Adrenal gland (tissue), 12 donors: ENCODE results near the gene LRRC4C. TPM values are rescaled to one million over a fixed set of nuclear protein-coding genes. Genes with fewer than 3 reads are reported as not detected.

Experiments
- DNase-seq, 7 donors: peaks; one replicate each; pipeline ENCODE4 v3.0.0-alpha.2; 2019 to 2020
- H3K27ac ChIP-seq, 5 donors: fragments of 200-600 bp; sonication (generic) in 4 of 5; 1 replicate in 3 of 5; 2 replicates in 2 of 5; pipeline versions ENCODE4 v1.5.1 to v1.8.0; 2016 to 2020; ENCODE audit warnings: mild to moderate bottlenecking in 1 of 5
- H3K27me3 ChIP-seq: fragments of 200-600 bp; 2 replicates; pipeline ENCODE4 v1.8.0; 2021
- H3K36me3 ChIP-seq, 2 donors: fragments of 200-600 bp; replicated peaks in 1 of 2; 1 replicate in 1 of 2; 2 replicates in 1 of 2; pipeline versions ENCODE4 v1.5.1 to v1.8.0; 2018 to 2022
- H3K4me1 ChIP-seq, 2 donors: fragments of 200-600 bp; replicated peaks in 1 of 2; 1 replicate in 1 of 2; 2 replicates in 1 of 2; pipeline versions ENCODE4 v1.5.1 to v1.8.0; 2018 to 2021
- H3K4me3 ChIP-seq, 4 donors: fragments of 200-600 bp; sonication (generic) in 3 of 4; one replicate each; pipeline ENCODE4 v1.5.1; 2016 to 2018
- H3K9me3 ChIP-seq, 3 donors: fragments of 200-600 bp; sonication (generic) in 1 of 3; replicated peaks in 1 of 3; 1 replicate in 2 of 3; 2 replicates in 1 of 3; pipeline versions ENCODE4 v1.5.1 to v1.8.0; 2016 to 2021
- POLR2A ChIP-seq, 2 donors: fragments of 450-650 bp; IDR thresholded peaks; one replicate each; pipeline ENCODE4 v1.6.1; 2017; ENCODE audit warnings: antibody characterized with exemption in 2 of 2, mild to moderate bottlenecking in 2 of 2, moderate library complexity in 1 of 2
- WGBS, 4 donors: extraction: QIAGEN DNeasy Blood & Tissue Kit in 2 of 4; methylation state at CpG; one replicate each; pipeline versions ENCODE4 v1.1.5 to v1.1.7; 2013 to 2017; 5-methylcytosine and 5-hydroxymethylcytosine counted together
- intact Hi-C, 2 donors: fragments of 100-400 bp; cut with DNase I; formaldehyde crosslinking; loops; one replicate each; pipeline versions ENCODE4 v1.14.1 to v1.15.0; 2022 to 2023
- polyA plus RNA-seq, 3 donors: library from polyadenylated mRNA; stranded (reverse); fragments of 200-250 nt in 2 of 3; fragments of 350-450 nt in 1 of 3; fragmentation: Illumina TruSeq in 1 of 3; extraction: RNeasy Lipid Tissue Mini Kit (QIAGEN cat#74804) in 1 of 3; gene quantifications; one replicate each; pipeline ENCODE4 v1.2.3, GENCODE V29; 2013 to 2014
- total RNA-seq, 9 donors: library from RNA; depleted of rRNA in 4 of 9; stranded (reverse); fragments of >200 nt in 4 of 9; fragments of 120-200 nt in 1 of 9; fragmentation: NEBNext Ultra II Directional in 1 of 9; extraction: Animal tissue kit (Norgen Biotek cat#: 25700) in 1 of 9; gene quantifications; one replicate each; pipeline versions ENCODE4 v1.1.0 to v1.2.4, GENCODE V29; 2013 to 2023
- TF ChIP-seq, protein P1 (sequence below), 6 experiments: fragments of 450-650 bp in 4 of 6; fragments of 200-600 bp in 2 of 6; sonication (generic) in 1 of 6; IDR thresholded peaks; 1 replicate in 5 of 6; 2 replicates in 1 of 6; pipeline versions ENCODE4 v1.5.1 to v1.8.0; 2016 to 2021; ENCODE audit warnings: antibody characterized with exemption in 6 of 6, mild to moderate bottlenecking in 2 of 6, moderate library complexity in 1 of 6
- donor health status: healthy with polysubstance abuse.
- donor health status: Bipolar disorder and iron deficiency.
- donor health status: DM: yes; HTN: yes; CAD: no.
- donor health status: DM: no; HTN: no; CAD: no.
- donor health status: DM: no; HTN: no; CAD: no.
- donor health status: DM: yes; HTN: yes; CAD: no.

Gene LRRC4C
- total and polyA plus RNA-seq, 12 donors, result 1.0 to 10.6 (median 5.5) TPM

DNA sequence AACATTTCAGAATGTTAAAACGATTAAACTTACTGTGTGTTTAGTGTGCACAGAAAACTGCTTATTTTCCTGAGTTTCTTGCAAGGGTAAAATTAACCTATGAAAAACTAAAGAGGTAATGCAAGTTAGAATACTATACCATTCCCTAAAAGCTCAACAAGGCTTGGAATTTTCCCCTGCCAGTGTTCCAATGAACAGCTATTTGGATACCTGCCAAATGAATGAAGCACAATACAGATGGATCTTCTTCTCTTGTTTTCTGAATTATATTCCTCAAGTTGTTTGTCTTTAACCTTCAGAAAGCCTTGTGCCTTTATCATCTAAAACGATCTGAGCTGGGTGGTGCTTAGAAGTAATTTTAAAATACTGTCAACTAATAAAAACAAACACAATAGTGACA, 204.5 kb downstream of the LRRC4C start:
- H3K9me3 ChIP-seq, result no peaks in the 10 kb centered on the region
- no peaks in the 10 kb centered on the region for H3K36me3 ChIP-seq
- no peak overlapping the region for H3K4me3 ChIP-seq
- no peaks in the 10 kb centered on the region for H3K27me3 ChIP-seq
- intact Hi-C loops, result no loop called here
- no peak for DNase-seq
- H3K27ac ChIP-seq, result no peak overlapping the region
- no peak for TF ChIP-seq POLR2A (IDR thresholded peaks at IDR 0.05)
- TF ChIP-seq, protein P1, sequence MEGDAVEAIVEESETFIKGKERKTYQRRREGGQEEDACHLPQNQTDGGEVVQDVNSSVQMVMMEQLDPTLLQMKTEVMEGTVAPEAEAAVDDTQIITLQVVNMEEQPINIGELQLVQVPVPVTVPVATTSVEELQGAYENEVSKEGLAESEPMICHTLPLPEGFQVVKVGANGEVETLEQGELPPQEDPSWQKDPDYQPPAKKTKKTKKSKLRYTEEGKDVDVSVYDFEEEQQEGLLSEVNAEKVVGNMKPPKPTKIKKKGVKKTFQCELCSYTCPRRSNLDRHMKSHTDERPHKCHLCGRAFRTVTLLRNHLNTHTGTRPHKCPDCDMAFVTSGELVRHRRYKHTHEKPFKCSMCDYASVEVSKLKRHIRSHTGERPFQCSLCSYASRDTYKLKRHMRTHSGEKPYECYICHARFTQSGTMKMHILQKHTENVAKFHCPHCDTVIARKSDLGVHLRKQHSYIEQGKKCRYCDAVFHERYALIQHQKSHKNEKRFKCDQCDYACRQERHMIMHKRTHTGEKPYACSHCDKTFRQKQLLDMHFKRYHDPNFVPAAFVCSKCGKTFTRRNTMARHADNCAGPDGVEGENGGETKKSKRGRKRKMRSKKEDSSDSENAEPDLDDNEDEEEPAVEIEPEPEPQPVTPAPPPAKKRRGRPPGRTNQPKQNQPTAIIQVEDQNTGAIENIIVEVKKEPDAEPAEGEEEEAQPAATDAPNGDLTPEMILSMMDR (IDR thresholded peaks at IDR 0.05), result no peak
- 20 to 33% (median 27%) methylated on average over 2 of the region's 2 CpGs for WGBS, 4 donors
- no peaks in the 10 kb centered on the region for H3K4me1 ChIP-seq

DNA sequence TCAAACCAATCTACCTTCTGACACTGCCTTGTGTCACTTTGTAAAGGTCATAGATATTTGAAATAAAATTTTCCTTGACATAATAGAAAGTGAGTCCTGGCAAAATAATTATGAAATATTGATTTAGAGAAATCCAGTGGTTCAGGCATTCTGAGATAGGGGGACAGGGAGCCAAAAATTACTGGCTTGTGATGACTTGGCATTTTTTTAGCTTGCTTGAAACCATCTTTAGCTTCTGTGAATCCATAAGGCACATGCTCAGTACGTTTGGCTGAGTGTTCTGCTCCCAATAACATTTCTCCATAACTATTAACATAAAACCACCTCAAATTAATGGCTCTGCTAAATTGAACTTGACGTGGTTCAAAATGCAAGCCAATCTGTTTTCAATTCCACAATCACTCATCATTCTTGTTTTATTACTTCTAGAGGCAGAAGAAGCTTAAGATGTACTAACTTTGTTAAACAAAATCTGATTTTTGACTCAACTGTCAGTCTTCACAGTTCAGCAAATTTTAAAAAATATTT, 209.0 kb downstream of the LRRC4C start:
- no peaks in the 10 kb centered on the region for H3K27me3 ChIP-seq
- no peak overlapping the region for H3K27ac ChIP-seq
- no peaks in the 10 kb centered on the region for H3K9me3 ChIP-seq
- intact Hi-C loops, result no loop called here
- no peaks in the 10 kb centered on the region for H3K4me1 ChIP-seq
- no peak for DNase-seq
- no peak overlapping the region for H3K4me3 ChIP-seq
- no peak for TF ChIP-seq POLR2A (IDR thresholded peaks at IDR 0.05)
- TF ChIP-seq, protein P1 (IDR thresholded peaks at IDR 0.05), result no peak
- WGBS, 4 donors, result 58 to 84% (median 70%) methylated on average over 2 of the region's 2 CpGs
- H3K36me3 ChIP-seq, result no peaks in the 10 kb centered on the region

DNA sequence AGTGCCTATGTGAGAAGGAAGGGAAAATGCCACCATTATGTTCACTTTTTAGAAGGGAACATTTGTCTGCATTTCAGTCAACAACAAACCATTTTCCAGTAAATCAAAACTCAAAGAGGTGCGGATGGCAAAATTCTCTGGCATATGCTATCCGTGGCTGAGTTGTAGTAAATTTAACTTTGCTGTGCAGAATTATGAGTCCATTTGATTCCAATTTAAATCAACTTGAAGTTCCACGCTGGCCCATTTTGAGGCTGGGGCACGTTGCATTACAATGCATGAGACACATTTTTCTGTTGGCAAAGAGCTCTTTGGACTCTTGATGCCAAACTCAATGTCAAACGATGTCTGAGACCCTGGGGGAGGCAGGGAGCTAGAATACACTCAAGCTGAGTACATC, 211.8 kb downstream of the LRRC4C start:
- H3K27ac ChIP-seq, result no peak overlapping the region
- H3K4me1 ChIP-seq, result no peaks in the 10 kb centered on the region
- H3K4me3 ChIP-seq, result no peak overlapping the region
- no peak for DNase-seq
- TF ChIP-seq, protein P1 (IDR thresholded peaks at IDR 0.05), result no peak
- TF ChIP-seq POLR2A (IDR thresholded peaks at IDR 0.05), result no peak
- H3K36me3 ChIP-seq, result no peaks in the 10 kb centered on the region
- intact Hi-C loops, result no loop called here
- H3K9me3 ChIP-seq, result no peaks in the 10 kb centered on the region
- 80 to 84% (median 82%) methylated on average over 5 of the region's 5 CpGs for WGBS, 4 donors
- no peaks in the 10 kb centered on the region for H3K27me3 ChIP-seq

DNA sequence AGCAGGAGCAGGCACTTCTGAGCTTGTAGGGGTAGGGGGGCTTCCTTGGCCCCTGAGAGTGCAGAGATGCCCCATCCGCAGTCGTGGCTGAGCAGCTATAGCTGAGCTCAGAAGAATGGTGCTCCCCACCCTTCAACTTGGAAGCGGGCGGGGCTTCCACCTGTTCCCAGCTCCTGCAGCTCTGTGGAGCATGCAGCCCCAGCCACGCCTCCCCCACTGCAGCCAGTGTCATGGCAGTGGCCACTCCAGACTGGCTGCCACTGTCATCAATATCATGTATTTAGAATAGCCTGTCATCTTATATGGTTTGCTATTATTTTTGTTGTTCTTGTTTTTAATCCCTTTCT, 213.1 kb downstream of the LRRC4C start:
- TF ChIP-seq, protein P1 (IDR thresholded peaks at IDR 0.05), result no peak
- TF ChIP-seq POLR2A (IDR thresholded peaks at IDR 0.05), result no peak
- 86 to 91% (median 89%) methylated on average over 3 to 5 of the region's 5 CpGs for WGBS, 4 donors
- H3K36me3 ChIP-seq, result no peaks in the 10 kb centered on the region
- H3K4me3 ChIP-seq, result no peak overlapping the region
- H3K27me3 ChIP-seq, result no peaks in the 10 kb centered on the region
- H3K9me3 ChIP-seq, result no peaks in the 10 kb centered on the region
- H3K27ac ChIP-seq, result no peak overlapping the region
- intact Hi-C loops, result no loop called here
- no peak for DNase-seq
- no peaks in the 10 kb centered on the region for H3K4me1 ChIP-seq
